Measurements from ENCODE around the gene SLC39A5. TPM values are rescaled to one million over a fixed set of nuclear protein-coding genes. Genes with fewer than 3 reads are reported as not detected.

Gene SLC39A5
- total and polyA plus RNA-seq, 2 of the 13 experiments (the other 11 are each of a cell fraction or from before 2014, with no cell fraction given) = 59.7 to 101 TPM

DNA sequence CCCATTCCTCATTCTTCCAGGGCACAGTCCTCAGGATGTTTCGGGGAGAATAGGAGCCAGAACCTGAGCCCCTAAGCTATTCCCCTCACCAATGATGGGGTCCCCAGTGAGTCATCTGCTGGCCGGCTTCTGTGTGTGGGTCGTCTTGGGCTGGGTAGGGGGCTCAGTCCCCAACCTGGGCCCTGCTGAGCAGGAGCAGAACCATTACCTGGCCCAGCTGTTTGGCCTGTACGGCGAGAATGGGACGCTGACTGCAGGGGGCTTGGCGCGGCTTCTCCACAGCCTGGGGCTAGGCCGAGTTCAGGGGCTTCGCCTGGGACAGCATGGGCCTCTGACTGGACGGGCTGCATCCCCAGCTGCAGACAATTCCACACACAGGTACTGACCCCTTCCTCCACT is 1.3 kb downstream of the SLC39A5 start (continued):
- TF ChIP-seq, protein P1, sequence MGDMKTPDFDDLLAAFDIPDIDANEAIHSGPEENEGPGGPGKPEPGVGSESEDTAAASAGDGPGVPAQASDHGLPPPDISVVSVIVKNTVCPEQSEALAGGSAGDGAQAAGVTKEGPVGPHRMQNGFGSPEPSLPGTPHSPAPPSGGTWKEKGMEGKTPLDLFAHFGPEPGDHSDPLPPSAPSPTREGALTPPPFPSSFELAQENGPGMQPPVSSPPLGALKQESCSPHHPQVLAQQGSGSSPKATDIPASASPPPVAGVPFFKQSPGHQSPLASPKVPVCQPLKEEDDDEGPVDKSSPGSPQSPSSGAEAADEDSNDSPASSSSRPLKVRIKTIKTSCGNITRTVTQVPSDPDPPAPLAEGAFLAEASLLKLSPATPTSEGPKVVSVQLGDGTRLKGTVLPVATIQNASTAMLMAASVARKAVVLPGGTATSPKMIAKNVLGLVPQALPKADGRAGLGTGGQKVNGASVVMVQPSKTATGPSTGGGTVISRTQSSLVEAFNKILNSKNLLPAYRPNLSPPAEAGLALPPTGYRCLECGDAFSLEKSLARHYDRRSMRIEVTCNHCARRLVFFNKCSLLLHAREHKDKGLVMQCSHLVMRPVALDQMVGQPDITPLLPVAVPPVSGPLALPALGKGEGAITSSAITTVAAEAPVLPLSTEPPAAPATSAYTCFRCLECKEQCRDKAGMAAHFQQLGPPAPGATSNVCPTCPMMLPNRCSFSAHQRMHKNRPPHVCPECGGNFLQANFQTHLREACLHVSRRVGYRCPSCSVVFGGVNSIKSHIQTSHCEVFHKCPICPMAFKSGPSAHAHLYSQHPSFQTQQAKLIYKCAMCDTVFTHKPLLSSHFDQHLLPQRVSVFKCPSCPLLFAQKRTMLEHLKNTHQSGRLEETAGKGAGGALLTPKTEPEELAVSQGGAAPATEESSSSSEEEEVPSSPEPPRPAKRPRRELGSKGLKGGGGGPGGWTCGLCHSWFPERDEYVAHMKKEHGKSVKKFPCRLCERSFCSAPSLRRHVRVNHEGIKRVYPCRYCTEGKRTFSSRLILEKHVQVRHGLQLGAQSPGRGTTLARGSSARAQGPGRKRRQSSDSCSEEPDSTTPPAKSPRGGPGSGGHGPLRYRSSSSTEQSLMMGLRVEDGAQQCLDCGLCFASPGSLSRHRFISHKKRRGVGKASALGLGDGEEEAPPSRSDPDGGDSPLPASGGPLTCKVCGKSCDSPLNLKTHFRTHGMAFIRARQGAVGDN (CRISPR knock-in tag; IDR thresholded peaks at IDR 0.05) = peak; percentile 64
- TF ChIP-seq ZNF570 (CRISPR knock-in tag; IDR thresholded peaks at IDR 0.05; ENCODE audit: borderline replicate concordance) (no peak), RARG (CRISPR knock-in tag; IDR thresholded peaks at IDR 0.05; ENCODE audit: low read depth) (no peak), ZBTB10 (CRISPR knock-in tag; IDR thresholded peaks at IDR 0.05; ENCODE audit: borderline replicate concordance) (no peak), ZNF572 (CRISPR knock-in tag; IDR thresholded peaks at IDR 0.05) (no peak), ZFP91 (CRISPR knock-in tag; IDR thresholded peaks at IDR 0.05; ENCODE audit: borderline replicate concordance) (peak; percentile 42; the same call in 1 of the 2 replicates), ZNF709 (CRISPR knock-in tag; IDR thresholded peaks at IDR 0.05) (0 out of 2 replicates have a peak, but pooled peaks have one; percentile 26), PPARG (CRISPR knock-in tag; conservative IDR thresholded peaks at IDR 0.05) (no peak), ZSCAN21 (CRISPR knock-in tag; IDR thresholded peaks at IDR 0.05; ENCODE audit: borderline replicate concordance) (0 out of 2 replicates have a peak, but pooled peaks have one; percentile 54)
- TF ChIP-seq, protein P2, sequence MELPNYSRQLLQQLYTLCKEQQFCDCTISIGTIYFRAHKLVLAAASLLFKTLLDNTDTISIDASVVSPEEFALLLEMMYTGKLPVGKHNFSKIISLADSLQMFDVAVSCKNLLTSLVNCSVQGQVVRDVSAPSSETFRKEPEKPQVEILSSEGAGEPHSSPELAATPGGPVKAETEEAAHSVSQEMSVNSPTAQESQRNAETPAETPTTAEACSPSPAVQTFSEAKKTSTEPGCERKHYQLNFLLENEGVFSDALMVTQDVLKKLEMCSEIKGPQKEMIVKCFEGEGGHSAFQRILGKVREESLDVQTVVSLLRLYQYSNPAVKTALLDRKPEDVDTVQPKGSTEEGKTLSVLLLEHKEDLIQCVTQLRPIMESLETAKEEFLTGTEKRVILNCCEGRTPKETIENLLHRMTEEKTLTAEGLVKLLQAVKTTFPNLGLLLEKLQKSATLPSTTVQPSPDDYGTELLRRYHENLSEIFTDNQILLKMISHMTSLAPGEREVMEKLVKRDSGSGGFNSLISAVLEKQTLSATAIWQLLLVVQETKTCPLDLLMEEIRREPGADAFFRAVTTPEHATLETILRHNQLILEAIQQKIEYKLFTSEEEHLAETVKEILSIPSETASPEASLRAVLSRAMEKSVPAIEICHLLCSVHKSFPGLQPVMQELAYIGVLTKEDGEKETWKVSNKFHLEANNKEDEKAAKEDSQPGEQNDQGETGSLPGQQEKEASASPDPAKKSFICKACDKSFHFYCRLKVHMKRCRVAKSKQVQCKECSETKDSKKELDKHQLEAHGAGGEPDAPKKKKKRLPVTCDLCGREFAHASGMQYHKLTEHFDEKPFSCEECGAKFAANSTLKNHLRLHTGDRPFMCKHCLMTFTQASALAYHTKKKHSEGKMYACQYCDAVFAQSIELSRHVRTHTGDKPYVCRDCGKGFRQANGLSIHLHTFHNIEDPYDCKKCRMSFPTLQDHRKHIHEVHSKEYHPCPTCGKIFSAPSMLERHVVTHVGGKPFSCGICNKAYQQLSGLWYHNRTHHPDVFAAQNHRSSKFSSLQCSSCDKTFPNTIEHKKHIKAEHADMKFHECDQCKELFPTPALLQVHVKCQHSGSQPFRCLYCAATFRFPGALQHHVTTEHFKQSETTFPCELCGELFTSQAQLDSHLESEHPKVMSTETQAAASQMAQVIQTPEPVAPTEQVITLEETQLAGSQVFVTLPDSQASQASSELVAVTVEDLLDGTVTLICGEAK (IDR thresholded peaks at IDR 0.05) = no peak
- TF ChIP-seq, protein P2 (CRISPR knock-in tag; IDR thresholded peaks at IDR 0.05) = no peak

Measured in HepG2 (cell line).